ENCODE measurements around the gene SGMS2.

- TF ChIP-seq MXI1 (IDR thresholded peaks at IDR 0.05; ENCODE audit: borderline replicate concordance, low read depth, low read length) (no peak), CTCF (conservative IDR thresholded peaks at IDR 0.05; ENCODE audit: low read depth, low read length) (no peak), POLR2A (IDR thresholded peaks at IDR 0.05; ENCODE audit: low read depth, low read length) (no peak), SMC3 (IDR thresholded peaks at IDR 0.05; ENCODE audit: low read depth, low read length) (no peak)
These were observed 822 bp upstream of the SGMS2 start for GRCh38 chr4:107823870-107824349.
